ENCODE results near the gene BRS3. TPM values are rescaled to one million over a fixed set of nuclear protein-coding genes. Genes with fewer than 3 reads are reported as not detected.

BRS3 gene
- not detected in 2 replicates for total RNA-seq

DNA sequence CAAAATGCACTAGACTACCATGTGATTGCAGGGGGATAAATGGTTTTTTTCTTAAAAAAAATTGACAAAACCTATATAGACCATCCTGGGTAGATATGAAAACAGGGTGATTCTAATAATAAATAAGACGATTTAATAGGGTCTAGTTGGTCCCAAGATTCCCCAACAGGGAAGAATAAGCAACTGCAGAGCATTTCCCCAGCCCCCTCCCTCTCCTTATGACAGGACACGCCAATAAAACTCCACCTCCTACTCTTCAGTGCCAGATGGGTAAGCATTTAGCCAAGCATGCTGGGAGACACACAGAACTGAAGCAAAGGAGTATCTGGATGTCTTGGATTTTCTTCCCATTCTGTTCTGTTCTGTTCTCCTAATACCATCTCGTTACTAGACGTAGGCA, at the start of gene BRS3:
TSS of gene BRS3 (plus strand) at position 301 of the 400 bp plus-strand sequence. CDS start 168 bp downstream, outside the sequence.

DNA sequence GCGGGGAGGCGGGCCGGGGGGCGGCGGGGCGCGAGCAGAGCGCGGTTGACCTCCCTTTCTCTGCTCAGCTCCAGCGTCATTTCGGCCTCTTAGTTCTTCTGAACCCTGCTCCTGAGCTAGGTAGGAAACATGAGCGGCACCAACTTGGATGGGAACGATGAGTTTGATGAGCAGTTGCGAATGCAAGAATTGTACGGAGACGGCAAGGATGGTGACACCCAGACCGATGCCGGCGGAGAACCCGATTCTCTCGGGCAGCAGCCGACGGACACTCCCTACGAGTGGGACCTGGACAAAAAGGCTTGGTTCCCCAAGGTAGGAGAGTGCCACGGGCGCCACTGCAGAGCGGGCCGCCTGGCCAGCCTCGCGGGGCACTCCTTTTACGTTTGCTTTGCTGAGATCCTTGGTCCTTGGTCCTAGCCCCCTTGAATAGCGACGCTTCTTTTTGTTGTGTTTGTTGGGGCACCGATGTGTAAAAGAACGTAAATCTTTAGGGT, 9.9 kb downstream of the BRS3 start, which contains the start of gene HTATSF1:
TSS of gene HTATSF1 (plus strand) at position 37 of the 497 bp plus-strand sequence. CDS start at position 130, 93 bp downstream.

DNA sequence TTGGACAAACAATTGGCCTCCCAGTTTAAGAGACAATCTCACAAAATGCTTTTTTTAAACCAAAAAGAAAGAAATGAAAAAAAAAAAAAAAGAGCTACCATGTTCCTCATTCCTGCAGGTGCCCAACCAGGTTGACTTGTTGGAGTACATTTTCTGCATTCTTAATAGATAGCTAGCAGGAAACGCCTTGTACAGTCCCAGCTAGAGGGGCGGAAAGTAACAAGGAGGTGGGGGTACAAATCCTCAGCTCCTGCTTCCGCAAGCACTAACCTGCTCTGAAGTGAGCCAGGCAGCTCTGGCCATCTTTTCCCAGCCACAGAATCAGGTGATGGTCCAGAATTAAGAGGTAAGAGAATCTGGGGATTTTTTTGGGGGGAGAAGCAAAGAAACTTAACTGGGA, 44.2 kb downstream of the BRS3 start, which contains the start of gene VGLL1:
TSS of gene VGLL1 (plus strand) at position 265 of the 400 bp plus-strand sequence. CDS start 3,806 bp downstream, outside the sequence.

Other genes starting within 250 kb of the BRS3 start
- 15.4 and 15.9 TPM in 2 replicates for gene MAP7D3, start 236.5 kb upstream of the BRS3 start, total RNA-seq
- not detected in 2 replicates for gene ADGRG4, start 187.0 kb upstream of the BRS3 start, total RNA-seq
- gene HTATSF1, start 9.6 kb downstream of the BRS3 start, total RNA-seq, result 28.4 and 37.1 TPM in 2 replicates
- gene VGLL1, start 44.3 kb downstream of the BRS3 start, total RNA-seq, result not detected in 2 replicates
- gene CD40LG, start 160.2 kb downstream of the BRS3 start, total RNA-seq, result not detected in 2 replicates